ENCODE results near the gene DNAH1. TPM values are rescaled to one million over a fixed set of nuclear protein-coding genes. Genes with fewer than 3 reads are reported as not detected.
"Not testable (repeated sequence)": the region's sequence is repeated elsewhere in the genome, so short reads cannot be mapped to it uniquely, and the experiment has no call there.

DNAH1 gene
- total RNA-seq, 1 donor from 2014 or later: 8.9 TPM

DNA sequence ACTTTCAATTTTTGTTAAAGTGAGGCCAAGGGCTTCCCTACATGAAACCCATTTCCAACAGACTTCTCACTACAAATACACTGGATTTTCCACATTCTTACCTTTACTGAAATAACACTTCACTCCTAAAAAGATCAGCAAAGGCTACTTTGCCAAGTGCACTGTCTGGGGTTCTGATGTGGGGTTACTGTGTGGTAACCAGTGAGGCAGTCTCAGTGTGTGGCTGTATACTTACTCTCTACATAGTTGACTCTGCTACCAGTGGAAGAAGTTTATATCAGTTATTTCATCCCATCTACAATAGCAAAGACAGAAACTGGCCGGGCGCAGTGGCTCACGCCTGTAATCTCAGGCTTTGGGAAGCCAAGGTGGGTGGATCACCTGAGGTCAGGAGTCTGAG is 43.3 kb upstream of the DNAH1 start:
- Mint-ChIP-seq H3K4me3 (ENCODE audit: unreplicated experiment) (no peak overlapping the region), H3K9me3 (ENCODE audit: unreplicated experiment) (peaks cover 10% of the 10 kb centered on the region), H3K27ac (ENCODE audit: unreplicated experiment) (no peak overlapping the region), H3K36me3 (ENCODE audit: unreplicated experiment) (peaks cover 5% of the 10 kb centered on the region), H3K4me1 (ENCODE audit: low read depth, unreplicated experiment) (peaks cover 7% of the 10 kb centered on the region), H3K27me3 (ENCODE audit: unreplicated experiment) (peaks cover 6% of the 10 kb centered on the region)
- DNase-seq: no peak
- TF ChIP-seq, protein P1, sequence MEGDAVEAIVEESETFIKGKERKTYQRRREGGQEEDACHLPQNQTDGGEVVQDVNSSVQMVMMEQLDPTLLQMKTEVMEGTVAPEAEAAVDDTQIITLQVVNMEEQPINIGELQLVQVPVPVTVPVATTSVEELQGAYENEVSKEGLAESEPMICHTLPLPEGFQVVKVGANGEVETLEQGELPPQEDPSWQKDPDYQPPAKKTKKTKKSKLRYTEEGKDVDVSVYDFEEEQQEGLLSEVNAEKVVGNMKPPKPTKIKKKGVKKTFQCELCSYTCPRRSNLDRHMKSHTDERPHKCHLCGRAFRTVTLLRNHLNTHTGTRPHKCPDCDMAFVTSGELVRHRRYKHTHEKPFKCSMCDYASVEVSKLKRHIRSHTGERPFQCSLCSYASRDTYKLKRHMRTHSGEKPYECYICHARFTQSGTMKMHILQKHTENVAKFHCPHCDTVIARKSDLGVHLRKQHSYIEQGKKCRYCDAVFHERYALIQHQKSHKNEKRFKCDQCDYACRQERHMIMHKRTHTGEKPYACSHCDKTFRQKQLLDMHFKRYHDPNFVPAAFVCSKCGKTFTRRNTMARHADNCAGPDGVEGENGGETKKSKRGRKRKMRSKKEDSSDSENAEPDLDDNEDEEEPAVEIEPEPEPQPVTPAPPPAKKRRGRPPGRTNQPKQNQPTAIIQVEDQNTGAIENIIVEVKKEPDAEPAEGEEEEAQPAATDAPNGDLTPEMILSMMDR (IDR thresholded peaks at IDR 0.05; ENCODE audit: partially characterized antibody, unreplicated experiment): no peak

DNA sequence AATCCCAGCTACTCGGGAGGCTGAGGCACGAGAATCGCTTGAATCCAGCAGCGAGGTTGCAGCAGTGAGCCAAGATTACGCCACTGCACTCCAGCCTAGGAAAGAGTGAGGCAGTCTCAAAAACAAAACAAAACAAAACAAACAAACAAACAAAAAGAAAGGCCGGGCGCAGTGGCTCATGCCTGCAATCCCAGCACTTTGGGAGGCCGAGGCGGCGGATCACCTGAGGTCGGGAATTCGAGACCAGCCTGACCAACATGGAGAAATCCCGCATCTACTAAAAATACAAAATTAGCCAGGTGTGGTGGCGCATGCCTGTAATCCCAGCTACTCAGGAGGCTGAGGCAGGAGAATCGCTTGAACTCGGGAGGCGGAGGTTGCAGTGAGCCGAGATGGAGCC is 41.3 kb upstream of the DNAH1 start:
- peaks cover 14% of the 10 kb centered on the region for H3K9me3 Mint-ChIP-seq (ENCODE audit: unreplicated experiment)
- not testable (repeated sequence) for H3K36me3 Mint-ChIP-seq (ENCODE audit: unreplicated experiment); DNase-seq; H3K27me3 Mint-ChIP-seq (ENCODE audit: unreplicated experiment); H3K27ac Mint-ChIP-seq (ENCODE audit: unreplicated experiment); H3K4me3 Mint-ChIP-seq (ENCODE audit: unreplicated experiment); H3K4me1 Mint-ChIP-seq (ENCODE audit: low read depth, unreplicated experiment)

DNA sequence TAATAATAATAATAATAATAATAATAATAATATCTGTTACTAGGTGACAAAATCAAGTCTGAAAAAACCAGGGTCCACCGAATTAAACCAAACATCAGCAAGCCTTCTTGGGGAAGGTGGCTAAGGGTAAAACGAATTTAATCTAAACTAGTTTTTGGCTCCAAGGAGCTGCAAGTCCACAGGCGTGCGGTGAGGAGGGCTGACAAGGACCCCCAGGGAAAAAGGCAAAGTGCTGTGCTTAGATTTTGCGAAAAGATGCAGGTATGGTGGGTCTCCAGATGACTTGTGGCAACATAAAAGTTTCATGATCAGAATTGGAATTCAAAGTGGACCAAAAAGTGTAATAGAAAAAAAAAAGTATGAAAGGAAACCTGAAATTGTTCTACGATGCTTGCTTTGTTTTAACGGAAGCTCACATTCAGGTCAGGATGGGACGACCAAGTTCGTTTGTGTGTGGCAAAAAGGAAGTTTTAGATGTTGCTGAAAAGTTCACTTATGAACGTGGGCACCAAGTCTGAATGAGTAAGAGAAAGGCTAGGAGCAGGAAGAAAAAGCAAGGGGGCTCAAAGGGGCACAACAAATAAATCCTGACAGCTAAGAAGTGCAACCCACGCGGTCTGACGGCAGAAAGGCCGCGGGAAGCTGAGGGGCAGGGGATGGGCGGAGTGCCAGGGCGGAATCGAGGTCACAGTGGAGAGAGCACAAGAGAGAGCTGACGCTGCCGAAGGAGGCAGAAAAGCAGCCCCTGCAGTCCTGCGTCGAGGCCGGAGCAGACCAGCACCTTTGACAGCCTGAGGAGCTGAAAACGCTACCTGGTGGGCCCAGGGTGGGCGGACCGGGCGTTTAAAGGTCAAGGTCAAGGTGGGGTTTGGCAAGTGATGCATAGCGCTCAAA is 38.8 kb upstream of the DNAH1 start:
- Mint-ChIP-seq H3K36me3 (ENCODE audit: unreplicated experiment) (peaks cover 5% of the 10 kb centered on the region), H3K9me3 (ENCODE audit: unreplicated experiment) (peaks cover 14% of the 10 kb centered on the region), H3K4me1 (ENCODE audit: low read depth, unreplicated experiment) (peaks cover 7% of the 10 kb centered on the region), H3K27ac (ENCODE audit: unreplicated experiment) (peak overlapping the region; percentile 98), H3K4me3 (ENCODE audit: unreplicated experiment) (peak overlapping the region; percentile 100), H3K27me3 (ENCODE audit: unreplicated experiment) (peaks cover 10% of the 10 kb centered on the region)
- TF ChIP-seq, protein P1 (IDR thresholded peaks at IDR 0.05; ENCODE audit: partially characterized antibody, unreplicated experiment): no peak
- peak; percentile 72 for DNase-seq

DNA sequence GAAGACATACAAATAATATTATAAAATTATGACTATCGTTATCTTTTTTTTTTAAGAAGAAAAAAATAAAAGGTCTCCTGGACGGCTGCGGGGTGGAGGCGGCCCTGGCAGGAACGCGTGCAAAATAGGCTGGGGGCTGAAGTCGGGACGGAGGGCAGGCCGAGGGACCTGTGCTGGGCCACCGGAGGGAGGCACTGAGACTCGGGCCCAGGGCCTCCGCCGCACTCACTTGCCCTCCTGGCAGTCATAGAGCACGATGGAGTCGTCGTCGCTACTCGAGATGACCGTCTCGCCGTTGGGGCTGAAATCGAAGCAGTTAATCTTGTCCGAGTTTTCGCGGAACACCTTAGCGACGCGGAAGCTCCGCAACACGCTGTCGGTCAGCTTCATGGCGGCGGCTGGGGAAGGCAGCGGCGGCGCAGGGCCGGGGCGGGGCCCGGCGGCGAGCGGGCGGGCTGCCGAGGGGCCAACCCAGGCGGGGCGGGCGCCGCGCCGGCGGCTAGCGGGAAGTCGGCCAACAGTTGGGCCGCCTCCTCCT is 38.1 kb upstream of the DNAH1 start:
- peaks cover 5% of the 10 kb centered on the region for H3K36me3 Mint-ChIP-seq (ENCODE audit: unreplicated experiment)
- peaks cover 10% of the 10 kb centered on the region for H3K27me3 Mint-ChIP-seq (ENCODE audit: unreplicated experiment)
- peaks cover 14% of the 10 kb centered on the region for H3K9me3 Mint-ChIP-seq (ENCODE audit: unreplicated experiment)
- peak overlapping the region; percentile 99 for H3K27ac Mint-ChIP-seq (ENCODE audit: unreplicated experiment)
- H3K4me3 Mint-ChIP-seq (ENCODE audit: unreplicated experiment): peak overlapping the region; percentile 100
- H3K4me1 Mint-ChIP-seq (ENCODE audit: low read depth, unreplicated experiment): peaks cover 7% of the 10 kb centered on the region
- peak; percentile 69 for DNase-seq
- TF ChIP-seq, protein P1 (IDR thresholded peaks at IDR 0.05; ENCODE audit: partially characterized antibody, unreplicated experiment): no peak

DNA sequence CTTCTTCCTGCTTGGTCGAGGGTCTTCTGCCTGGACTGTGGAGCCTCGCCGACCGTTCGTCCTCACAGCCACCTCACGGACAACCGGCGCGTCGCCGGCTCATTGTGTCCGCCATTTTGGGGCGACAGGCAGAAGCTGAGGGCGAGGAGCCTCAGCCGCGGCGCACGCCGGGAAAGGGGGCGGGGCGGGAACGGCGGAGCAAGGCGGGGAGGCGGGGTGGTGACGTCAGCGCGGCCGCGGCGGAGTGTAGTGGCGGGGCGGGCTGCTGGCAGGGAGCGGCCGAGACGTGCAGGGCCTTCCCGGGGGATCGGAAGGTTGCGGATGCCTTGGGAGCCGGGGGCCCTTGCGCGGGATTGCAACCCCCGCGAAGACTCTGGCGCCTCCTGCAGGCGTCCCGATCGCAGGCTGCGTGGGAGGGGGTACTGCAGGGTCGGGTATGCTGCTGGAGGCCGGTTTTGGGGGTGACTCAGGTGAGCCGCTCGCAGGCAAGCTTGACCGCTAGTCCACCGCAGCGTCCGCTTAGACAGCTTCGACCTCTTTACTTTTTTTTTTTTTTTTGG is 37.5 kb upstream of the DNAH1 start, which contains the start of gene WDR82:
WDR82 (minus strand) TSS at position 140 of the 560 bp plus-strand sequence. CDS start 288 bp downstream, outside the sequence.
- H3K9me3 Mint-ChIP-seq (ENCODE audit: unreplicated experiment): peaks cover 14% of the 10 kb centered on the region
- H3K4me1 Mint-ChIP-seq (ENCODE audit: low read depth, unreplicated experiment): peaks cover 7% of the 10 kb centered on the region
- TF ChIP-seq, protein P1 (IDR thresholded peaks at IDR 0.05; ENCODE audit: partially characterized antibody, unreplicated experiment): peak; percentile 61
- H3K4me3 Mint-ChIP-seq (ENCODE audit: unreplicated experiment): peak within 1 kb of the TSS; percentile 100
- H3K27me3 Mint-ChIP-seq (ENCODE audit: unreplicated experiment): peaks cover 10% of the 10 kb centered on the region
- H3K27ac Mint-ChIP-seq (ENCODE audit: unreplicated experiment): peak within 1 kb of the TSS; percentile 99
- peaks cover 5% of the 10 kb centered on the region for H3K36me3 Mint-ChIP-seq (ENCODE audit: unreplicated experiment)
- DNase-seq: peak; percentile 100

All from glutamatergic neuron (in vitro differentiated cells).